NCI-H2107 (cell line): Measurements from ENCODE around the gene UGT2B11.
"Not testable (repeated sequence)": the region's sequence is repeated elsewhere in the genome, so short reads cannot be mapped to it uniquely, and the experiment has no call there.

Experiments
- DNase-seq: peaks from one replicate; lab custom pipeline; 2025; lab: John Stamatoyannopoulos, UW

Gene UGT2B11

GRCh38 chr4:69214716-69215115, at the start of gene UGT2B11:
Gene UGT2B11, minus strand, starts transcription at chr4:69214748. Its CDS starts 26 bp downstream, at chr4:69214722.
- no peak for DNase-seq

- not testable (repeated sequence) for DNase-seq
Observed at GRCh38 chr4:69253147-69253772, 38.7 kb upstream of the UGT2B11 start.

DNA sequence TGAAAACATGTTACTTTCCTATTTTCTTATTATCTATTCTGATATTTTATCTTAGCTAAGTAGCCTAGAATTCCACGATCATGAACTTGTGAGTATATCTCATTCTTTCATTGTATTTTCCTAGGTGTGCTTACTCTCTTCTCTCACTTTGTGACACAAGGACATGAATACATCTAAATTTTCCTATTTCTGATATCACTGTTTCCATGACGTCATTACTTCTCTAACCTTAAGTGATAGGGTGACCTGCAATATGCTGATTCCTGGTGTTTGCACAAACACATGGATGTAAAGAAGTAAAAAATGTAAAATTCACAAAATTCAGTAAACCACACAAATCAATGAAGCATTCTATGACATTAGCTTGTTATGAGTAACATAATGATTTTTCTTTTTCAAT, 36.3 kb upstream of the UGT2B11 start:
- not testable (repeated sequence) for DNase-seq

GRCh38 chr4:69242562-69243240, 28.2 kb upstream of the UGT2B11 start:
- not testable (repeated sequence) for DNase-seq

- not testable (repeated sequence) for DNase-seq
Observed at GRCh38 chr4:69241746-69242145, 27.2 kb upstream of the UGT2B11 start.

GRCh38 chr4:69240787-69241186, 26.2 kb upstream of the UGT2B11 start:
- not testable (repeated sequence) for DNase-seq

DNA sequence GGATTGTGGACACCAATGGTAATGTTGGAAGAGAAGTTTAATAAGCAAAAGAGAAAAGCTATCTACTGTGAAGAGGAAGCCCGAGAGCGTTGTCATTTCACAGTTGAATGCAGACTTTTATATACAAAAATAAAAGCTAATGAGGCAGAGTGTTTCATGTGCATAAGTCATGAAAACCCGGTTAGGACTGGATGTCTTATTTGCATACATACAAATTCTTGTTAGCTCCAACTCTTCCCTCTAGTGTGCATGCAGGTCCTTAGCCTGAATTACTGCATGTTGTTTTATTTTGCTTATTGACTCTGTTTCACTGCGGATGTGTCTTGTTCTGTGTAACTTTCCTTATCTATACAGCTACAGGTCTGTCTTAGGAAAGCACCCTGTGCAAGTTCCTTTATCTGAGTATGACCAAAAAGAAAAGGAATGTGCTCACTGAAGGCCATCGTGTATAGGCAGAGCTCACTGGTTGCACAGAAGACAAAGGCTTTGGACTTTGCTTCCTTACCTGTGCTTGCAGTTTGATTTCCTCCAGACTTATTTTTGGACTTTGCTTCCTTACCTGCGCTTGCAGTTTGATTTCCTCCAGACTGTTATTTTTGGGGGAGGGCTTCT, 25.1 kb upstream of the UGT2B11 start:
- DNase-seq = no peak

DNA sequence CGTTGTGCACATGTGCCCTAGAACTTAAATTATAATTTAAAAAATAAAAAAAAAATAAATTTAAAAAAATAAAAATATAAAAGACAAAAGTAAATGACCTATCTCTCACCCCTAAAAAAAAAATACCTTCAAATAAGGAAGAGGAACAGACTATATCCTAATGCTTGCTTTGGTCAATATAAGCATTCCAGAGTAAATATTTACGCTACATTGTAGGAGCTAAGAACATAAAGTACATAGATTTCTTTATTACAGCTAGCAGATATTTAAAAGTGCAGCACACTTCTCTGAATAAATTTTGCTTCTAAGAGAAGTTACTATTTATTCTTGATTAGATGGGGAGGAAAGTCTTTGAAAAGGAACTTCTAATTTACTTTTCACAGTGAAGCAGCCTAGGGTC, 24.5 kb upstream of the UGT2B11 start:
- DNase-seq = no peak

DNA sequence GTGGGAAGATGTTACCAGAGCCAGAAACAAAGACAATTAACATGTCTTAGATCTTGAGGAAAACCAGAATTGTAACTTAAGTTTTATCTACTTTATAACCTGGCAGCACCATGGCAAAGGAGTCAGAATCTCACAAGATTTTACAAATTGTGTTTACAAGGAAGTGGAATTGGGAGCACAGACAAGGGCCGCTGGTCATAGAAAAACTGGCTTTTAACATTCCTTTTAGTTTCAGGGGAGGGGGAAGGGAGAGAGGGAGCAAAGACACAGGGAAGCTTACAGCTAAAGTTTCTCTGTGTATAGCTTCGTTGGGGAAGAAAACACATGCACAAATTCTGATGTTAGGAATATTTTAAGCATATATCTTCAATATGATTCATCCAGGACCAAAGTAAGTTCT, 10.3 kb upstream of the UGT2B11 start:
- no peak for DNase-seq

DNA sequence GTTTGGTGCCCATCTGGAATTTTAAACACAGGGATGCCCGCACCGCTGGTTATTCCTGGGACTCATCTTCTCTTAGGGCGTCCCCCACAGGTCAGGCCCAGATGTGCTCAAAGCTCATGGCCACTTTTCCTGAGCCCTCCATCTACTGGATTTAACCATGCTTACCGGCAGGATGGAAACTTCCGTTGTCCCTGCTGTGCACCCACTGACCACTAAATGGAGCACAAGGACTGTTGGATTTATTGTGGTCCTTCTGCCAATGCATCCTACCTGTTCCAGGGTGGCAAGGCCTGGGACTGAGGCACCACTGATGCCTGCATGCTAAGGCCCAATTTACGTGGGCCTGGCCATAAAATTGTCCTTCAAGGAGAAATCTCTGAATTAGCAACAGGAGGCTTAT, 8.7 kb upstream of the UGT2B11 start:
- DNase-seq = not testable (repeated sequence)

GRCh38 chr4:69218491-69218890, 3.9 kb upstream of the UGT2B11 start:
- not testable (repeated sequence) for DNase-seq

GRCh38 chr4:69210911-69211310, 3.6 kb downstream of the UGT2B11 start:
- DNase-seq = no peak

GRCh38 chr4:69198506-69198905, 16.0 kb downstream of the UGT2B11 start:
- not testable (repeated sequence) for DNase-seq

DNA sequence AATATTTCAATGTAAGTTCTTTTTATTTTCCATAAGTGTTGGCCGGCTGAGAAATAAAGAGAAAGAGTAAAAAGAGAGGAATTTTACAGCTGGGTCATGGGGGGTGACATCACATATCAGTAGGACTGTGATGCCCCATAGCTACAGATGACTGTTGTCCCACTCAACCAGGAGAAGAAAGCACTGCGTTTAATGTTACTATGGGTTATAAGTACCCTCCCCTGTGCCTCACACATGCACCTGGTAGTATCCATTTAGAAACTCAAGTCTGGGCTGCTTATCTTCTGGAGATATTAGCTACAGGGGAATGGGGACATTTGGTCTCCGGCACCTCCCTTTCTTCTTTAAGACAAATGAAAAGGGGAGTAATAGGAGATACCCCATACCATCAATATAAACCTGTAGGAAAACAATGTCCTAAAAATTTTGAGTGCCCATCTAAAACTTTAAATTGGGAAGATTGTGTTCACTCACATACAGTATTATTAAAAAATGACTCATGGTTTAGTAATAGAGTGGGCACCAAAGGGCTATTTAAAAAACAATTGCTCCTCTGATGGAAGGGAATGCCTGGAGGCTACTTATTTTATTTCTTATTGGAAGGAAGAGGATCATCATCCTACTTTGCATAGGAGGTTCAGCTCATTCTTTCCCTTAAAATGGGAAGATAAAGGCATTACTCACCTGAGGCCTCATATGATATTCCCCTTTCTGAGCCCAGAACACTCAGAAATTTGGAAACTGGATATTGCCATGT, 18.2 kb downstream of the UGT2B11 start:
- DNase-seq = no peak

DNA sequence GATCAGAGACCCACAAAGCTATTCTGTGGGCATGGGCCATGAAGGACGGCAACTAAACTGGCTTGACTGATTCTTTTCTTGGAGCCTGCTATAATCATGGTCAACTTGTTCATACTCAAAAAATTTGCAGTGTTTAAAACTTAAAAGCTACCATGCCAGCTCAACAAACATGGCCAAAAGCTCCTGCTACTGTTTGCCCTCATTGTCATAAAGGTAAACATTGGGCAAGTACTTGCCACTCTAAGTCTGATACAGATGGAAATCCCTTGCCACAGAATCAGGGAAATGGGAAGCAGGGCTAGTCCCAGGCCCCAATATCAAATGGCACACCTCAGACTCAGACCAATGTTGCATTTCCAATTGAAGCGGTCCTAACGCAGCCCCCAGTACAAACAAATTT, 20.4 kb downstream of the UGT2B11 start:
- DNase-seq = no peak

- not testable (repeated sequence) for DNase-seq
Observed at GRCh38 chr4:69191905-69192304, 22.6 kb downstream of the UGT2B11 start.

GRCh38 chr4:69190621-69191020, 23.9 kb downstream of the UGT2B11 start:
- DNase-seq = not testable (repeated sequence)

DNA sequence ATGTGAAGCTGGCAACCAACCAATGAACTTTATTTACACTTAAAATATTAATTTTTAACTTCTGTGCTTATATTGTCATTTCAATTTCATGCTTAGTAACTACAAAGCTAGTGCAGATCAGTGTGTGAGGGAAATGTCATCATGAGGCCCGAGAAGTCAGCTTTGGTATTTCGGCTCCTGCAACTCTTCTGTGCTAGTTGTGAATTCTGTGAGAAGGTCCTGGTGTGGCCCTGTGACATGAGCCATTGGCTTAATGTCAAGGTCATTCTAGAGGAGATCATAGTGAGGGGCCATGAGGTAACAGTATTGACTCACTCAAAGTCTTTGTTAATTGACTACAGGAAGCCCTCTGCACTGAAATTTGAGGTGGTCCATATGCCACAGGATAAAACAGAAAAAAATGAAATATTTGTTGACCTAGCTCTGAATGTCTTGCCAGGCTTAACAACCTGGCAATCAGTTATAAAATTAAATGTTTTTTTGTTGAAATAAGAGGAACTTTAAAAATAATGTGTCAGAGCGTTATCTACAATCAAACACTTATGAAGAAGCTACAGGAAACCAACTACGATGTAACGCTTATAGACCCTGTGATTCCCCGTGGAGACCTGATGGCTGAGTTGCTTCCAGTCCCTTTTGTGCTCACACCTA, 32.9 kb downstream of the UGT2B11 start:
- DNase-seq = not testable (repeated sequence)

- not testable (repeated sequence) for DNase-seq
Observed at GRCh38 chr4:69179817-69180216, 34.7 kb downstream of the UGT2B11 start.

DNA sequence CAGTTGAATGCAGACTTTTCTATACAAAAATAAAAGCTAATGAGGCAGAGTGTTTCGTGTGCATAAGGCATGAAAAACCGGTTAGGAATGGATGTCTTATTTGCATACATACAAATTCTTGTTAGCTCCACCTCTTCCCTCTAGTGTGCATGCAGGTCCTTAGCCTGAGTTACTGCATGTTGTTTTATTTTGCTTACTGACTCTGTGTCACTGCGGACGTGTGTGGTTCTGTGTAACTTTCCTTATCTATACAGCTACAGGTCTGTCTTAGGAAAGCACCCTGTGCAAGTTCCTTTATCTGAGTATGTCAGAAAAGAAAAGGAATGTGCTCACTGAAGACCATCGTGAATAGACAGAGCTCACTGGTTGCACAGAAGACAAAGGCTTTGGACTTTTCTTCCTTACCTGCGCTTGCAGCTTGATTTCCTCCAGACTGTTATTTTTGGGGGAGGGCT, 35.8 kb downstream of the UGT2B11 start:
- not testable (repeated sequence) for DNase-seq

- not testable (repeated sequence) for DNase-seq
Observed at GRCh38 chr4:69170233-69171134, 44.1 kb downstream of the UGT2B11 start.
